ENCODE data around the gene FTMT.

DNA sequence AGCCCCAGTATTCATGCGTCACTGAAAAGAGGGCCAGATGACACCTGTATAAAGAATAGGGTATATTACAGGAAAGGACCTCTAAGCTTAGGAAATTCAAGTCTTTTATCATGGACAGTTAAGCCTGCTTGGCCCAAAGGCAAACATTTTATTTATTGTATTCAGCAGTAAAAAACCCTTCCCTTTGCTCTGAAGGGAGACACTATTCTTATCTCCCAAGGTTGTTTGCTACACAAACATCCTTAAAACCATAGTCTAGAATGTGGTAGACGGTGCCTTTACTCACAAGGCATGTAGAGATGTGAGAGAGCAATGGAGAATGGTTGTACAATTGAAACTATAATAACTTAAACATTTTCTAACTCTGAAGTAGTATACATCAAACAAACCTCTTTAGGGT, 33.9 kb downstream of the FTMT start:
- TF ChIP-seq, protein P1, sequence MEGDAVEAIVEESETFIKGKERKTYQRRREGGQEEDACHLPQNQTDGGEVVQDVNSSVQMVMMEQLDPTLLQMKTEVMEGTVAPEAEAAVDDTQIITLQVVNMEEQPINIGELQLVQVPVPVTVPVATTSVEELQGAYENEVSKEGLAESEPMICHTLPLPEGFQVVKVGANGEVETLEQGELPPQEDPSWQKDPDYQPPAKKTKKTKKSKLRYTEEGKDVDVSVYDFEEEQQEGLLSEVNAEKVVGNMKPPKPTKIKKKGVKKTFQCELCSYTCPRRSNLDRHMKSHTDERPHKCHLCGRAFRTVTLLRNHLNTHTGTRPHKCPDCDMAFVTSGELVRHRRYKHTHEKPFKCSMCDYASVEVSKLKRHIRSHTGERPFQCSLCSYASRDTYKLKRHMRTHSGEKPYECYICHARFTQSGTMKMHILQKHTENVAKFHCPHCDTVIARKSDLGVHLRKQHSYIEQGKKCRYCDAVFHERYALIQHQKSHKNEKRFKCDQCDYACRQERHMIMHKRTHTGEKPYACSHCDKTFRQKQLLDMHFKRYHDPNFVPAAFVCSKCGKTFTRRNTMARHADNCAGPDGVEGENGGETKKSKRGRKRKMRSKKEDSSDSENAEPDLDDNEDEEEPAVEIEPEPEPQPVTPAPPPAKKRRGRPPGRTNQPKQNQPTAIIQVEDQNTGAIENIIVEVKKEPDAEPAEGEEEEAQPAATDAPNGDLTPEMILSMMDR (IDR thresholded peaks at IDR 0.05; ENCODE audit: low read depth, low read length, poor library complexity, severe bottlenecking), result no peak
- no peak for TF ChIP-seq EZH2phosphoT487 (IDR thresholded peaks at IDR 0.05; ENCODE audit: borderline replicate concordance, low read length)
